Transverse colon (tissue), 4 donors: ENCODE measurements around the gene CD72. TPM values are rescaled to one million over a fixed set of nuclear protein-coding genes. Genes with fewer than 3 reads are reported as not detected.
A peak's percentile ranks its signal among the peaks of the same experiment; 100 is the strongest.
"Not testable (repeated sequence)": the region's sequence is repeated elsewhere in the genome, so short reads cannot be mapped to it uniquely, and the experiment has no call there.

Experiments
- DNase-seq: peaks from one replicate; pipeline ENCODE4 v3.0.0-alpha.2; 2019
- H3K27ac ChIP-seq, 4 donors: fragments of 200-600 bp; sonication (generic); 2 replicates each; pipeline ENCODE4 v1.5.1; 2016 to 2018; ENCODE audit warnings: inconsistent platforms in 4 of 4
- H3K27me3 ChIP-seq: fragments of 200-600 bp; sonication (generic); 2 replicates; pipeline ENCODE4 v1.5.1; 2017; ENCODE audit warnings: inconsistent platforms
- H3K36me3 ChIP-seq, 4 donors: fragments of 200-600 bp; sonication (generic); 2 replicates each; pipeline ENCODE4 v1.5.1; 2017 to 2019; ENCODE audit warnings: inconsistent platforms in 4 of 4
- H3K4me1 ChIP-seq, 4 donors: fragments of 200-600 bp; sonication (generic); 2 replicates each; pipeline ENCODE4 v1.5.1; 2017 to 2020; ENCODE audit warnings: inconsistent platforms in 4 of 4
- H3K4me3 ChIP-seq, 4 donors: fragments of 200-600 bp; sonication (generic); 1 replicate in 1 of 4; 2 replicates in 3 of 4; pipeline versions ENCODE4 v1.5.1 to v1.6.1; 2017 to 2019; ENCODE audit warnings: inconsistent platforms in 4 of 4
- H3K9me3 ChIP-seq, 2 donors: fragments of 200-600 bp; sonication (generic); 2 replicates each; pipeline ENCODE4 v1.5.1; 2017 to 2019; ENCODE audit warnings: inconsistent platforms in 2 of 2
- EP300 ChIP-seq: sonication (generic); formaldehyde crosslinking; IDR thresholded peaks from one replicate; pipeline ENCODE4 v1.6.1; 2017; ENCODE audit warnings: antibody characterized with exemption, low read depth
- POLR2A ChIP-seq: fragments of 450-650 bp; IDR thresholded peaks from one replicate; pipeline ENCODE4 v1.6.1; 2016; ENCODE audit warnings: antibody characterized with exemption, mild to moderate bottlenecking, moderate library complexity
- POLR2AphosphoS5 ChIP-seq, 3 donors: sonication (generic); formaldehyde crosslinking; IDR thresholded peaks; one replicate each; pipeline ENCODE4 v1.6.1; 2016; ENCODE audit warnings: antibody characterized with exemption in 3 of 3
- WGBS, 2 donors: methylation state at CpG; one replicate each; pipeline ENCODE4 v1.1.5; 2018; ENCODE audit warnings: low coverage in 1 of 2; 5-methylcytosine and 5-hydroxymethylcytosine counted together
- in situ Hi-C, 4 donors: fragments of 200-750 bp; cut with MboI; loops; one replicate each; pipeline versions ENCODE4 v1.15.0 to v1.15.1; 2017; ENCODE audit warnings: low sequenced_read_pairs in 3 of 4, low pct_ligation_motif_present in 1 of 4, low pct_unique_long_range_greater_than_20kb in 1 of 4
- intact Hi-C: fragments of 100-400 bp; cut with DNase I; formaldehyde crosslinking; loops from one replicate; pipeline ENCODE4 v1.15.1; 2023; ENCODE audit warnings: low total_unique reads
- total RNA-seq, 4 donors: library from RNA; depleted of rRNA; stranded (reverse); fragments of >200 nt; gene quantifications; one replicate each; pipeline ENCODE4 v1.1.0, GENCODE V29; 2016
- TF ChIP-seq, protein P1 (sequence below), 5 experiments: fragments of 200-600 bp in 3 of 5; fragments of 450-650 bp in 2 of 5; sonication (generic) in 3 of 5; IDR thresholded peaks; 1 replicate in 2 of 5; 2 replicates in 3 of 5; pipeline ENCODE4 v1.5.1; 2016 to 2017; ENCODE audit warnings: antibody characterized with exemption in 5 of 5, inconsistent platforms in 3 of 5, mild to moderate bottlenecking in 2 of 5, moderate library complexity in 1 of 5

Gene CD72
- total RNA-seq, 4 donors from 2014 or later: 3.0 to 21.9 (median 10.9) TPM

DNA sequence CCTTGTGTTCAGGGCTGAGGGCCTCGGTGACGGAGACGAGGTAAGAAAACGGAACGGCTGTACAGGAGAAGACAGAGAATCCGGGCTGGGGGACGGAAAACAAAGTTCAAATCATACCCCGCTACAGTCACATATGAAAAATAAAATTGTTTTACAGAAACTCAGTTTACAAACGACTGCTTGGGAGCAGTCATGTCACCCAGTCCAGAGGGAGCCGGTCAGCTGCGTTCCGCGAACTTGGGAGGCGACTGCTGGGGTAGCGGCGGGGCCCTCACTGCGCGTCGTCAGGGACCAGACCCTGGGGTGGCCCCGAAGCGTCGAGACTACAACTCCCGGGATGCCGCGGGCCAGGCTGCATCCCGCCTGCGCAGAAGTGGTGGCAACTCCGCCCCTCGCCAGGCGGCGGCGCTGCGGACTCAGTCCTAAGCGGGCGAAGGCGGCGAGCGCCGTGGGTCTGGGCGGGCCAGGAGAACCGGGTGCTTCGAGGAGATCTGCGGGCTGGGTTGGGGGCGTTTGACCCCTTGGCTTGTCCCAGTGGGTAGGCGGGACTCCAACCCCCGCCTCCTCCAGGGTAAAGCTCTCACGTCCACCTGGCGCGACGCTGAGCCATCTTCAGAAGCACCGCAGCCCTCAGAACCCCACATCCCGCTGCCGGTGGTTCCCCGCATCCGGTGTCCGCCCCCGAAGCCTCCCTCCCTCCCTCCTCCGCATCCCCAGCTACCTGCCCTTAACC lies 28.5 kb upstream of the CD72 start:
- Histone ChIP-seq H3K27me3 (no peaks in the 10 kb centered on the region), H3K4me1 (peaks cover 4 to 26% (median 15%) of the 10 kb centered on the region in 4 donors), H3K36me3 (no peaks in the 10 kb centered on the region), H3K27ac (peak overlapping the region; percentile 81 to 97 (median 92)), H3K4me3 (peak overlapping the region; percentile 50 to 68 (median 56)), H3K9me3 (no peaks in the 10 kb centered on the region)
- intact Hi-C loops: no loop called here
- 0% methylated on average over 8 to 40 of the region's 58 CpGs for WGBS, 2 donors
- TF ChIP-seq POLR2A: peak; percentile 90
- peak; percentile 90 to 97 (median 96) for TF ChIP-seq POLR2AphosphoS5 (IDR thresholded peaks at IDR 0.05)
- TF ChIP-seq, protein P1, sequence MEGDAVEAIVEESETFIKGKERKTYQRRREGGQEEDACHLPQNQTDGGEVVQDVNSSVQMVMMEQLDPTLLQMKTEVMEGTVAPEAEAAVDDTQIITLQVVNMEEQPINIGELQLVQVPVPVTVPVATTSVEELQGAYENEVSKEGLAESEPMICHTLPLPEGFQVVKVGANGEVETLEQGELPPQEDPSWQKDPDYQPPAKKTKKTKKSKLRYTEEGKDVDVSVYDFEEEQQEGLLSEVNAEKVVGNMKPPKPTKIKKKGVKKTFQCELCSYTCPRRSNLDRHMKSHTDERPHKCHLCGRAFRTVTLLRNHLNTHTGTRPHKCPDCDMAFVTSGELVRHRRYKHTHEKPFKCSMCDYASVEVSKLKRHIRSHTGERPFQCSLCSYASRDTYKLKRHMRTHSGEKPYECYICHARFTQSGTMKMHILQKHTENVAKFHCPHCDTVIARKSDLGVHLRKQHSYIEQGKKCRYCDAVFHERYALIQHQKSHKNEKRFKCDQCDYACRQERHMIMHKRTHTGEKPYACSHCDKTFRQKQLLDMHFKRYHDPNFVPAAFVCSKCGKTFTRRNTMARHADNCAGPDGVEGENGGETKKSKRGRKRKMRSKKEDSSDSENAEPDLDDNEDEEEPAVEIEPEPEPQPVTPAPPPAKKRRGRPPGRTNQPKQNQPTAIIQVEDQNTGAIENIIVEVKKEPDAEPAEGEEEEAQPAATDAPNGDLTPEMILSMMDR (IDR thresholded peaks at IDR 0.05): peak; percentile 88 to 98 (median 96)
- TF ChIP-seq EP300: no peak
- in situ Hi-C loops: no loop called here
- peak; percentile 96 for DNase-seq

GRCh38 chr9:35646153-35646532 lies 27.9 kb upstream of the CD72 start:
- no peak for DNase-seq
- WGBS, 2 donors: 1 to 3% methylated on average over 5 to 11 of the region's 11 CpGs
- Histone ChIP-seq H3K9me3 (no peaks in the 10 kb centered on the region), H3K4me3 (peak overlapping the region; percentile 47 to 68 (median 55)), H3K4me1 (peaks cover 4 to 20% (median 13%) of the 10 kb centered on the region in 4 donors), H3K27me3 (no peaks in the 10 kb centered on the region), H3K27ac (peak overlapping the region; percentile 81 to 97 (median 92)), H3K36me3 (no peaks in the 10 kb centered on the region)
- in situ Hi-C loops: no loop called here
- intact Hi-C loops: no loop called here
- no peak for TF ChIP-seq POLR2A
- TF ChIP-seq, protein P1 (IDR thresholded peaks at IDR 0.05): peak in 1 of 5 experiments; percentile 3

DNA sequence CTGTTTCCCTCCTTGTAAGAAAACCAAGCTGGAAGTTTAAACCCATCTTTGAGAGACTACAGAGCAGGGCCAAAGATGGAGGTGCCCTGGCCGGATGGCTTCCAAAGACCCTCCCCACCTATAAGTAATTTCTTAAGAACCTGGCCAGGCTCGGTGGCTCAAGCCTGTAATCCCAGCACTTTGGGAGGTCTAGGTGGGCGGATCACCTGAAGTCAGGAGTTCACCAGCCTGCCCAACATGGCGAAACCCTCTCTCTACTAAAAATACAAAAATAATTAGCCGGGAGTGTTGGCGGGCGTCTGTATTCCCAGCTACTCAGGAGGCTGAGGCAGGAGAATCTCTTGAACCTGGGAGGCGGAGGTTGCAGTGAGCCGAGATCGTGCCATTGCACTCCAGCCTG lies 27.5 kb upstream of the CD72 start:
- H3K27me3 ChIP-seq, H3K36me3 ChIP-seq, intact Hi-C loops, in situ Hi-C loops, DNase-seq, H3K9me3 ChIP-seq: not testable (repeated sequence)
- Histone ChIP-seq H3K27ac (peak overlapping the region; percentile 81 to 97 (median 92)), H3K4me1 (peaks cover 4 to 16% (median 9%) of the 10 kb centered on the region in 4 donors), H3K4me3 (peak overlapping the region; percentile 47 to 68 (median 55))
- WGBS, 2 donors: 15 to 39% methylated on average over 6 to 10 of the region's 10 CpGs

DNA sequence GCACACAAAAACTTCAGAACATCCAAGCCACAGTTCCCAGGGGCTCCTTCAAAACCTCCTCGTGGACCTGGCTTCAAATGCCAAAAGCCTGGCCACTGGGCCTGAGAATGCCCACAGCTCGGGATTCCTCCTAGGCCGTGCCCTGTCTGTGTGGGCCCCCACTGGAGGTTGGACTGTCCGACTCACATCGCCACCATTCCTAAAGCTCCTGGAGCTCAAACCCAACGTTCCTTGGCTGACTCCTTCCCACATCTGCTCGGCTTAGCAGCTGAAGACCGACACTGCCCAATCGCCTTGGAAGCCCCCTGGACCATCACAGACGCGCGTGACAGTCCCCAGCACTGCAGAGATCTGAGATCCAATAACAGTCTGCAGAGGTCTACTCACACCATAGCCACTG lies 24.8 kb upstream of the CD72 start:
- Histone ChIP-seq H3K27ac (no peak overlapping the region), H3K4me3 (no peak overlapping the region), H3K36me3 (no peaks in the 10 kb centered on the region), H3K9me3 (no peaks in the 10 kb centered on the region), H3K27me3 (no peaks in the 10 kb centered on the region), H3K4me1 (peaks cover 4 to 17% (median 8%) of the 10 kb centered on the region in 4 donors)
- in situ Hi-C loops (no loop called here), intact Hi-C loops (no loop called here)
- TF ChIP-seq POLR2AphosphoS5 (IDR thresholded peaks at IDR 0.05): no peak
- TF ChIP-seq EP300: no peak
- TF ChIP-seq POLR2A: no peak
- TF ChIP-seq, protein P1 (IDR thresholded peaks at IDR 0.05): no peak
- WGBS, 2 donors: 67 to 97% methylated on average over 1 to 12 of the region's 12 CpGs
- DNase-seq: no peak

DNA sequence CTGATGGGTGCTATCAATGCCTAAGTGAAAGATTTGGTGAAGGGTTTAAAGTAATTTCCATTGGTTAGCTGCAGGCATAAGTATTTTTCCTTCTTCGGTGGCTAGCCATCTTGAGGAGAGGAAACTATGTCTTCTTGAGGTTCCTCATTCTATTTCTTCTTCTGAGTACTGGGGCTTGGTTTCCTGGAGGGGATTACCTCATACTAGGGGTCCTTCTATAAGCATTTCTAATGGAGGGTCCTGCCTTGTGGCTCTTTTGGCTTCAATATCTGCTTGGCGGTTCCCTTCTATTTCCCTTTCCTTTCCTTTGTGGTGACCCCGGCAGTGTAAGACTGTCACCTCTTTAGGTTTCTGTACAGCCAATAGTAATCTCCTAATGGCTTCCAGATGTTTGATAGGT lies 23.3 kb upstream of the CD72 start:
- H3K27me3 ChIP-seq, H3K9me3 ChIP-seq, H3K4me3 ChIP-seq, H3K36me3 ChIP-seq, H3K27ac ChIP-seq, DNase-seq, in situ Hi-C loops, intact Hi-C loops: not testable (repeated sequence)
- 92 to 100% methylated on average over 1 to 3 of the region's 3 CpGs for WGBS, 2 donors
- H3K4me1 ChIP-seq: peaks cover 0 to 15% (median 3%) of the 10 kb centered on the region in 4 donors

DNA sequence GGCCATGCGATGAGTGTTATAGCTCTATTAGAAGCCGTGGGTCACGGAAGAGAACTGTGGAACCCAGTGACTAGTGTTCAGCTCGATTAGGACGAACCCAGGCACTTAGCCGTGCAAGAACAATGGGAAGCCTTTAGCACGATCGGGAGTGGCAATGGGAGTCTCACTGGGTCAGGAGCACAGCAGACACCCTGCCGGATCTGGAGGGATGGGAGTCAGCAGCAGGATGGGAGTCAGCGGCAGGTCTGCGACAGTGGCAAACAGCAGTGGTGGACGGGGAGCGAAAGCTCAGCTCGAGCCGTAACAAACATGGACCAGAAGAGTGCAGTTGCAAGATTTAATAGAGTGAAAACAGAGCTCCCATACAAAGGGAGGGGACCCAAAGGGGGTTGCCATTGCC lies 22.2 kb upstream of the CD72 start:
- H3K27me3 ChIP-seq, DNase-seq, H3K4me3 ChIP-seq, H3K36me3 ChIP-seq, H3K9me3 ChIP-seq, in situ Hi-C loops, H3K27ac ChIP-seq, intact Hi-C loops: not testable (repeated sequence)
- 96 to 97% methylated on average over 4 to 15 of the region's 15 CpGs for WGBS, 2 donors
- peaks cover 0 to 16% (median 0%) of the 10 kb centered on the region in 4 donors for H3K4me1 ChIP-seq
